Upper lobe of left lung (tissue), 4 donors: ENCODE measurements around the gene PTPRD.

Source experiments
- CTCF ChIP-seq, 6 experiments: fragments of 450-650 bp in 4 of 6; fragments of 200-600 bp in 2 of 6; sonication (generic) in 2 of 6; IDR thresholded peaks; one replicate each; pipeline ENCODE4 v1.5.1; 2016 to 2019; ENCODE audit warnings: antibody characterized with exemption in 6 of 6
- EP300 ChIP-seq, 4 donors: sonication (generic); formaldehyde crosslinking; IDR thresholded peaks; one replicate each; pipeline ENCODE4 v1.5.1; 2017; ENCODE audit warnings: antibody characterized with exemption in 4 of 4, control low read depth in 2 of 4
- POLR2A ChIP-seq, 4 donors: fragments of 450-650 bp; IDR thresholded peaks; one replicate each; pipeline ENCODE4 v1.5.1; 2016 to 2017; ENCODE audit warnings: antibody characterized with exemption in 4 of 4, mild to moderate bottlenecking in 2 of 4

- TF ChIP-seq CTCF (IDR thresholded peaks at IDR 0.05), result no peak
- TF ChIP-seq EP300 (IDR thresholded peaks at IDR 0.05), result no peak
- no peak for TF ChIP-seq POLR2A (IDR thresholded peaks at IDR 0.05)
These were observed 1942.1 kb downstream of the PTPRD start for GRCh38 chr9:8670751-8671150.
